BJ (cell line): ENCODE measurements around the gene FIZ1. TPM values are rescaled to one million over a fixed set of nuclear protein-coding genes. Genes with fewer than 3 reads are reported as not detected.

Experiments
- CTCF ChIA-PET: fragments of 350-600 bp; formaldehyde crosslinking; extraction: SDS; loops from one replicate; lab custom pipeline; 2021; ENCODE audit warnings: antibody characterized with exemption, inconsistent platforms; lab: Yijun Ruan, JAX
- POLR2A ChIA-PET: fragments of 300-600 bp; sonication (Branson Sonifier 250); formaldehyde crosslinking; extraction: SDS; loops from one replicate; lab custom pipeline; 2021; ENCODE audit warnings: antibody characterized with exemption; lab: Charles Lee
- DNase-seq: peaks from one replicate; pipeline ENCODE4 v3.0.0-alpha.2; 2011; ENCODE audit warnings: low read depth
- H3K27me3 ChIP-seq: 2 replicates; pipeline ENCODE4 v1.6.0; 2011; ENCODE audit warnings: low read length; ENCODE audit not compliant: control insufficient read depth, insufficient read depth
- H3K36me3 ChIP-seq: 2 replicates; pipeline ENCODE4 v1.5.1; 2011; ENCODE audit warnings: low read length; ENCODE audit not compliant: control insufficient read depth, insufficient read depth
- H3K4me3 ChIP-seq: 2 replicates; pipeline ENCODE4 v1.5.1; 2011; ENCODE audit warnings: low read depth, mild to moderate bottlenecking, control low read depth, low read length
- CTCF ChIP-seq: IDR thresholded peaks from 2 replicates; pipeline ENCODE4 v1.5.1; 2011; ENCODE audit warnings: low read depth, mild to moderate bottlenecking, control low read depth, inconsistent platforms, low read length, moderate library complexity; ENCODE audit not compliant: insufficient read depth
- polyA plus RNA-seq: library from polyadenylated mRNA; depleted of rRNA; stranded (reverse); fragments of >200 nt; gene quantifications from 2 replicates; pipeline ENCODE4 v1.2.3, GENCODE V29; 2011

The FIZ1 gene
- polyA plus RNA-seq, 1 experiment = 4.0 TPM

GRCh38 chr19:55645512-55645881 lies 46.2 kb upstream of the FIZ1 start:
- Histone ChIP-seq H3K27me3 (no peaks in the 10 kb centered on the region), H3K4me3 (no peak overlapping the region), H3K36me3 (peaks cover 5% of the 10 kb centered on the region)
- DNase-seq = no peak
- POLR2A ChIA-PET = no interaction called here
- CTCF ChIA-PET = interaction anchor here (1.0 to 1.9 kb wide), 2 partner anchors 9 to 12 kb away, joined by 3 to 7 read pairs; no protein-coding TSS in a partner anchor
- TF ChIP-seq CTCF = no peak

GRCh38 chr19:55644842-55645511 lies 45.7 kb upstream of the FIZ1 start:
- Histone ChIP-seq H3K27me3 (no peaks in the 10 kb centered on the region), H3K36me3 (peaks cover 5% of the 10 kb centered on the region), H3K4me3 (no peak overlapping the region)
- ChIA-PET POLR2A (no interaction called here), CTCF (interaction anchor here (1.9 kb wide), 1 partner anchor 9 kb away, joined by 7 read pairs; no protein-coding TSS in a partner anchor)
- no peak for DNase-seq
- no peak for TF ChIP-seq CTCF

- no peak for DNase-seq
- CTCF ChIA-PET = interaction anchor here (1.9 to 2.7 kb wide), 2 partner anchors 10 to 12 kb away, joined by 7 to 9 read pairs; no protein-coding TSS in a partner anchor
- Histone ChIP-seq H3K4me3 (peak overlapping the region; percentile 75), H3K27me3 (no peaks in the 10 kb centered on the region), H3K36me3 (peaks cover 5% of the 10 kb centered on the region)
- POLR2A ChIA-PET = no interaction called here
- no peak for TF ChIP-seq CTCF
Observed at GRCh38 chr19:55644191-55644833, 45.0 kb upstream of the FIZ1 start.

- Histone ChIP-seq H3K36me3 (peaks cover 5% of the 10 kb centered on the region), H3K4me3 (peak overlapping the region; percentile 75), H3K27me3 (no peaks in the 10 kb centered on the region)
- ChIA-PET CTCF (interaction anchor here (2.7 kb wide), 1 partner anchor 11 kb away, joined by 9 read pairs; no protein-coding TSS in a partner anchor), POLR2A (no interaction called here)
- TF ChIP-seq CTCF = no peak
- DNase-seq = no peak
Observed at GRCh38 chr19:55643887-55644176, 44.5 kb upstream of the FIZ1 start.

GRCh38 chr19:55643003-55643886 lies 43.9 kb upstream of the FIZ1 start, which contains the start of gene ZNF581:
Gene ZNF581 (plus strand): TSS chr19:55643649. CDS start chr19:55644572, 923 bp downstream.
- ChIA-PET POLR2A (no interaction called here), CTCF (interaction anchor here (1.2 to 2.7 kb wide), 3 partner anchors 10 to 11 kb away, joined by 3 to 11 read pairs (median 9); partner anchors contain the start of gene U2AF2)
- no peak for DNase-seq
- TF ChIP-seq CTCF = no peak
- H3K4me3 ChIP-seq = peak within 1 kb of the TSS; percentile 75
- no peaks in the 10 kb centered on the region for H3K27me3 ChIP-seq
- peaks cover 5% of the 10 kb centered on the region for H3K36me3 ChIP-seq
